Neural cell (in vitro differentiated cells): Measurements from ENCODE around the gene TFCP2. TPM values are rescaled to one million over a fixed set of nuclear protein-coding genes. Genes with fewer than 3 reads are reported as not detected.

Experiments
- H2AFZ ChIP-seq: fragments of 200-600, 300-800 bp; sonication (generic), shearing (Covaris generic); 2 replicates; pipeline ENCODE4 v1.6.0; 2014; ENCODE audit warnings: low read depth, mild to moderate bottlenecking, antibody characterized with exemption, low read length, moderate library complexity
- H3F3A ChIP-seq: fragments of 200-600 bp; shearing (Covaris generic); 2 replicates; pipeline ENCODE4 v1.6.1; 2016; ENCODE audit warnings: mild to moderate bottlenecking, moderate library complexity, mixed read lengths, antibody characterized with exemption, low read length; ENCODE audit not compliant: insufficient read depth, poor library complexity, severe bottlenecking
- H3K27ac ChIP-seq: fragments of 200-600, 300-800 bp; sonication (generic), shearing (Covaris generic); 2 replicates; pipeline ENCODE4 v1.5.1; 2014; ENCODE audit warnings: mild to moderate bottlenecking, low read length, moderate library complexity
- H3K27me3 ChIP-seq: fragments of 300-800, 200-600 bp; sonication (generic), shearing (Covaris generic); 2 replicates; pipeline ENCODE4 v1.6.0; 2014; ENCODE audit warnings: mild to moderate bottlenecking, low read depth, low read length, moderate library complexity; ENCODE audit not compliant: insufficient read depth
- H3K36me3 ChIP-seq: fragments of 300-800, 200-600 bp; sonication (generic), shearing (Covaris generic); 2 replicates; pipeline ENCODE4 v1.5.1; 2014; ENCODE audit warnings: mild to moderate bottlenecking, antibody characterized with exemption, low read length, moderate library complexity; ENCODE audit not compliant: insufficient read depth
- H3K4me2 ChIP-seq: fragments of 300-800, 200-600 bp; sonication (generic), shearing (Covaris generic); 2 replicates; pipeline ENCODE4 v1.6.0; 2014; ENCODE audit warnings: mild to moderate bottlenecking, low read length
- H3K4me3 ChIP-seq: fragments of 300-800, 200-600 bp; sonication (generic), shearing (Covaris generic); 2 replicates; pipeline ENCODE4 v1.5.1; 2014; ENCODE audit warnings: mild to moderate bottlenecking, low read length, moderate library complexity
- H3K79me2 ChIP-seq: fragments of 200-600 bp; shearing (Covaris generic); replicated peaks from 2 replicates; pipeline ENCODE4 v1.6.0; 2014; ENCODE audit warnings: mild to moderate bottlenecking, low read length, moderate library complexity; ENCODE audit not compliant: insufficient read depth
- H3K9ac ChIP-seq: fragments of 300-800, 200-600 bp; sonication (generic), shearing (Covaris generic); 2 replicates; pipeline ENCODE4 v1.6.1; 2016; ENCODE audit warnings: mild to moderate bottlenecking, low read length, mixed read lengths
- H3K9me2 ChIP-seq: fragments of 200-600 bp; shearing (Covaris generic); 2 replicates; pipeline ENCODE4 v1.6.1; 2016; ENCODE audit warnings: mild to moderate bottlenecking, low read length, mixed read lengths; ENCODE audit not compliant: insufficient read depth
- H3K9me3 ChIP-seq: fragments of 200-600, 300-800 bp; sonication (generic), shearing (Covaris generic); 2 replicates; pipeline ENCODE4 v1.6.1; 2016; ENCODE audit warnings: mild to moderate bottlenecking, mixed run types, low read length, moderate library complexity, mixed read lengths
- H4K20me1 ChIP-seq: fragments of 200-600 bp; shearing (Covaris generic); 2 replicates; pipeline ENCODE4 v1.6.1; 2016; ENCODE audit warnings: mild to moderate bottlenecking, mixed run types; ENCODE audit not compliant: insufficient read depth
- CTCF ChIP-seq: fragments of 450-650 bp; IDR thresholded peaks from 2 replicates; pipeline ENCODE4 v1.5.1; 2014; ENCODE audit warnings: antibody characterized with exemption, mild to moderate bottlenecking, moderate library complexity; ENCODE audit not compliant: poor library complexity, severe bottlenecking
- EP300 ChIP-seq: fragments of 450-650 bp; conservative IDR thresholded peaks from 2 replicates; pipeline ENCODE4 v1.6.1; 2014; ENCODE audit warnings: antibody characterized with exemption, mild to moderate bottlenecking, moderate library complexity; ENCODE audit not compliant: poor library complexity, severe bottlenecking
- EZH2 ChIP-seq: fragments of 200-600, 300-800 bp; shearing (Covaris generic), sonication (generic); IDR thresholded peaks from 2 replicates; pipeline ENCODE4 v1.6.1; 2014; ENCODE audit warnings: antibody characterized with exemption, low read length, borderline replicate concordance, mild to moderate bottlenecking; ENCODE audit not compliant: insufficient read depth, poor library complexity, severe bottlenecking
- MXI1 ChIP-seq: fragments of 450-650 bp; conservative IDR thresholded peaks from 2 replicates; pipeline ENCODE4 v1.6.1; 2014; ENCODE audit warnings: antibody characterized with exemption, mild to moderate bottlenecking; ENCODE audit not compliant: poor library complexity, severe bottlenecking
- POLR2AphosphoS5 ChIP-seq: IDR thresholded peaks from 2 replicates; pipeline ENCODE4 v1.6.1; 2012
- RAD21 ChIP-seq: fragments of 450-650 bp; conservative IDR thresholded peaks from 2 replicates; pipeline ENCODE4 v1.6.1; 2014; ENCODE audit warnings: antibody characterized with exemption, mild to moderate bottlenecking, moderate library complexity
- REST ChIP-seq: IDR thresholded peaks from 2 replicates; pipeline ENCODE4 v1.6.1; 2012; ENCODE audit warnings: borderline replicate concordance
- SMC3 ChIP-seq: fragments of 450-650 bp; conservative IDR thresholded peaks from 2 replicates; pipeline ENCODE4 v1.6.1; 2014; ENCODE audit warnings: antibody characterized with exemption, mild to moderate bottlenecking, moderate library complexity; ENCODE audit not compliant: poor library complexity
- TAF1 ChIP-seq: IDR thresholded peaks from 2 replicates; pipeline ENCODE4 v1.6.1; 2012; ENCODE audit warnings: low read depth
- polyA plus RNA-seq: library from polyadenylated mRNA; depleted of rRNA; stranded (reverse); fragments of >200 nt; gene quantifications from 2 replicates; pipeline ENCODE4 v1.2.3, GENCODE V29; 2014

Gene TFCP2
- polyA plus RNA-seq, 1 donor from 2014 or later, result 28.6 TPM

- H4K20me1 ChIP-seq, result no peaks in the 10 kb centered on the region
- H3K36me3 ChIP-seq, result peaks cover 10% of the 10 kb centered on the region
- H3F3A ChIP-seq, result no peaks in the 10 kb centered on the region
- no peak for TF ChIP-seq EZH2
- TF ChIP-seq TAF1, result no peak
- TF ChIP-seq REST, result no peak
- no peak for TF ChIP-seq EP300
- no peak for TF ChIP-seq CTCF
- no peak for TF ChIP-seq MXI1
- TF ChIP-seq SMC3, result no peak
- TF ChIP-seq POLR2AphosphoS5, result no peak
- TF ChIP-seq RAD21, result no peak
- H3K9me2 ChIP-seq, result no peaks in the 10 kb centered on the region
- no peak overlapping the region for H2AFZ ChIP-seq
- no peak overlapping the region for H3K27ac ChIP-seq
- H3K9me3 ChIP-seq, result no peaks in the 10 kb centered on the region
- no peak overlapping the region for H3K4me3 ChIP-seq
- H3K27me3 ChIP-seq, result no peaks in the 10 kb centered on the region
- H3K9ac ChIP-seq, result no peak overlapping the region
- no peak overlapping the region for H3K4me2 ChIP-seq
- H3K79me2 ChIP-seq, result no peaks in the 10 kb centered on the region
These were observed 110.1 kb downstream of the TFCP2 start for GRCh38 chr12:51062631-51063397.

- TF ChIP-seq SMC3 (no peak), MXI1 (no peak), EZH2 (no peak), RAD21 (no peak), TAF1 (no peak), POLR2AphosphoS5 (no peak), EP300 (no peak), REST (no peak), CTCF (no peak)
- Histone ChIP-seq H3K27me3 (no peaks in the 10 kb centered on the region), H3K79me2 (no peaks in the 10 kb centered on the region), H3K9ac (no peak overlapping the region), H3K9me3 (no peaks in the 10 kb centered on the region), H3K36me3 (peaks cover 10% of the 10 kb centered on the region), H3K4me3 (no peak overlapping the region), H3K9me2 (no peaks in the 10 kb centered on the region), H3K27ac (no peak overlapping the region), H2AFZ (no peak overlapping the region), H3K4me2 (no peak overlapping the region), H4K20me1 (no peaks in the 10 kb centered on the region), H3F3A (no peaks in the 10 kb centered on the region)
These were observed 113.8 kb downstream of the TFCP2 start for GRCh38 chr12:51059086-51059485.
